ENCODE results near the gene RASGRF2. TPM values are rescaled to one million over a fixed set of nuclear protein-coding genes. Genes with fewer than 3 reads are reported as not detected.

RASGRF2 gene
- total and polyA plus RNA-seq, 9 of the 15 experiments (the other 6 are each of a cell fraction or from before 2014, with no cell fraction given) = 0.01 to 0.22 (median 0.08) TPM; not detected in 2

- TF ChIP-seq HMGXB4 (CRISPR knock-in tag; IDR thresholded peaks at IDR 0.05) (no peak), ZNF384 (IDR thresholded peaks at IDR 0.05; ENCODE audit: low read depth, low read length) (no peak), ZKSCAN1 (IDR thresholded peaks at IDR 0.05; ENCODE audit: low read depth, low read length) (no peak), ZNF583 (CRISPR knock-in tag; IDR thresholded peaks at IDR 0.05) (no peak), KLF1 (tag; IDR thresholded peaks at IDR 0.05) (no peak), TEAD4 (IDR thresholded peaks at IDR 0.05; ENCODE audit: low read length) (no peak), TEAD4 (CRISPR knock-in tag; IDR thresholded peaks at IDR 0.05; ENCODE audit: borderline replicate concordance) (no peak), ZFP91 (CRISPR knock-in tag; IDR thresholded peaks at IDR 0.05) (no peak), ZNF57 (CRISPR knock-in tag; IDR thresholded peaks at IDR 0.05) (no peak)
Measured at GRCh38 chr5:80985600-80986228, 25.6 kb downstream of the RASGRF2 start (continued).

All from K562 (cell line).